ENCODE results near the gene ATXN7. TPM values are rescaled to one million over a fixed set of nuclear protein-coding genes. Genes with fewer than 3 reads are reported as not detected.

Gene ATXN7
- total RNA-seq, 3 donors from 2014 or later, result 37.4 to 56.2 (median 47.9) TPM

DNA sequence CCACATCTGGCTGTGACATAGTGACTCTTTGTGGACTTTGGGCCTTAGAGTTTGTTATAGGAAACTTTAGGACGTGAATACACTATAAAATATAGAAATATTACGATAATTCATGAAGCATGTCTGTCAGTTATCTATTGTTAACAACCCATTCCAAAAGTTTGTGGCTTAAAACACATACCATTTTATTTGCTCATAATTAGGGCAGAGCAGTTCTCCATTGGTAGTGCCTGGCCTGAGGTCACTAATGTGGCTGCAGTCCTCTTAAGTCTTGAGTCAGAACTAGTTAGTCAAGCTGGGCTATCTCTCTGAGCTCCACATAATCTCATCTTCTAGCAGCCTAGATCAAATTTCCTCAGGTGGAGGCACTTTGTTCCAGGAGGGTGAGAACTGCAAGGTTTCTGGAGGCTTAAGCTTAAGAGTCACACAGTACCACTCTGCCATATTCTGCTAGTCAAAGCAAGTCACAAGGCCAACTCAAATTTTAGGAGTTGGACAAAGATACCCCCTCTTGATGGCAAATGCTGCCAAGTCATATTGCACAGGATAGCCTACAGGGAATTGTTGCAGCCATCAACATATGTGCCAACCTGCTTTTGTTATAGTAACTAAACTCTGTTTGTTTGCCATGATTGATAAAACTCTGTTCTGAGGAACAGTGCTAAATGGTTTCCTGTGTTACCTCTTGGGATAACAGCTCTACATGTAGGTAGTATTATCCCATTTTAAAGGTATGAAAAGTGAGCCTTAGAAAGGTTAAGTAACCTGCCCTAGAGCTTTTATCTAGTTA lies 8.7 kb downstream of the ATXN7 start:
- intact Hi-C loops (cut with DNase I; ENCODE audit: low total_unique reads), result no loop called here
- no peaks in the 10 kb centered on the region for H3K36me3 ChIP-seq
- H3K27ac ChIP-seq, result no peak overlapping the region
- no peaks in the 10 kb centered on the region for H3K27me3 ChIP-seq
- no peaks in the 10 kb centered on the region for H3K9me3 ChIP-seq
- no peak for TF ChIP-seq POLR2A (IDR thresholded peaks at IDR 0.05)
- no peak for TF ChIP-seq POLR2AphosphoS5 (IDR thresholded peaks at IDR 0.05)
- TF ChIP-seq, protein P1, sequence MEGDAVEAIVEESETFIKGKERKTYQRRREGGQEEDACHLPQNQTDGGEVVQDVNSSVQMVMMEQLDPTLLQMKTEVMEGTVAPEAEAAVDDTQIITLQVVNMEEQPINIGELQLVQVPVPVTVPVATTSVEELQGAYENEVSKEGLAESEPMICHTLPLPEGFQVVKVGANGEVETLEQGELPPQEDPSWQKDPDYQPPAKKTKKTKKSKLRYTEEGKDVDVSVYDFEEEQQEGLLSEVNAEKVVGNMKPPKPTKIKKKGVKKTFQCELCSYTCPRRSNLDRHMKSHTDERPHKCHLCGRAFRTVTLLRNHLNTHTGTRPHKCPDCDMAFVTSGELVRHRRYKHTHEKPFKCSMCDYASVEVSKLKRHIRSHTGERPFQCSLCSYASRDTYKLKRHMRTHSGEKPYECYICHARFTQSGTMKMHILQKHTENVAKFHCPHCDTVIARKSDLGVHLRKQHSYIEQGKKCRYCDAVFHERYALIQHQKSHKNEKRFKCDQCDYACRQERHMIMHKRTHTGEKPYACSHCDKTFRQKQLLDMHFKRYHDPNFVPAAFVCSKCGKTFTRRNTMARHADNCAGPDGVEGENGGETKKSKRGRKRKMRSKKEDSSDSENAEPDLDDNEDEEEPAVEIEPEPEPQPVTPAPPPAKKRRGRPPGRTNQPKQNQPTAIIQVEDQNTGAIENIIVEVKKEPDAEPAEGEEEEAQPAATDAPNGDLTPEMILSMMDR (IDR thresholded peaks at IDR 0.05), result no peak
- H3K4me1 ChIP-seq, result no peaks in the 10 kb centered on the region
- DNase-seq (ENCODE audit: low spot score in 2 of 2), result no peak
- no peak overlapping the region for H3K4me3 ChIP-seq

DNA sequence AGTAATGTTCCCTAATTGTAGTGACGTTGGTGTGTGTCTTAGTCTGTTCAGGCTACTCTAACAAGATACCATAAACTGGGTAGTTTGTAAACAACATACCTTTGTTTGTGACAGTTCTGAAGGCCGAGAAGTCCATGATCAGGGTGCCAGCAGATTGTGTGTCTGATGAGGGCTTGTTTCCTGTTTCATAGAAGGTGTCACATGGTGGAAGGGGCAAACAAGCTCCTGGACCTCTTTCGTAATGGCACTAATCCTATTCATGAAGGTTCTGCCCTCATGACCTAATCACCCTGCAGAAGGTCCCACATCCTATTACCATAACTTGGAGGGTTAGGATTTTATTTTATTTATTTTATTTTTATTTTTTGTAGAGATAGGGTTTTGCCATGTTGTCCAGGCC lies 11.1 kb downstream of the ATXN7 start:
- H3K36me3 ChIP-seq, result no peaks in the 10 kb centered on the region
- H3K4me1 ChIP-seq, result no peaks in the 10 kb centered on the region

DNA sequence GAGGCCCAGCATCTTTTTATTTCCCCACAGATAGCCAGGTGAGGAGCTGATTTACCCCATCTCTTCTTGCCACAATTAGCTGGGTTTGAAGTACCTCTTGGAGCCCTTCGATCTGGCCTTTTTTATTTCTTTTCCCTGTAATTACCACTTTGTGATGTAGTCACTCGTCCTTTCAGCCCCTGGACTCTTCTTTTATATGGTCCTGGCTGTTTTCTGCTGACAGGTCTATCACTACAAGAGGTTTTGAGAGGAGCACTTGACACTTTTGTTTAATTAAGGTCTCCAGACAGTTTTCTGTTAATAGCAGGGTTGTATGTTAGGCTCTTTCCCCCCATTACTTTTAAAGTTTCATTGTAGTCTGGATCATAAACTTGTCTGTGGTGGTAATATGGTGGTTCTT lies 11.8 kb downstream of the ATXN7 start:
- Histone ChIP-seq H3K4me1 (no peaks in the 10 kb centered on the region), H3K9me3 (no peaks in the 10 kb centered on the region), H3K27me3 (no peaks in the 10 kb centered on the region), H3K27ac (no peak overlapping the region), H3K36me3 (no peaks in the 10 kb centered on the region), H3K4me3 (no peak overlapping the region)
- TF ChIP-seq POLR2A (IDR thresholded peaks at IDR 0.05) (no peak), POLR2AphosphoS5 (IDR thresholded peaks at IDR 0.05) (no peak)
- TF ChIP-seq, protein P1 (IDR thresholded peaks at IDR 0.05), result no peak
- DNase-seq (ENCODE audit: low spot score in 2 of 2), result no peak
- intact Hi-C loops (cut with DNase I; ENCODE audit: low total_unique reads), result no loop called here

More for the DNA sequence above, 11.1 kb downstream of the ATXN7 start:
- H3K27me3 ChIP-seq, result no peaks in the 10 kb centered on the region
- no peak for DNase-seq (ENCODE audit: low spot score in 2 of 2)
- H3K27ac ChIP-seq, result no peak overlapping the region
- intact Hi-C loops (cut with DNase I; ENCODE audit: low total_unique reads), result no loop called here
- no peak overlapping the region for H3K4me3 ChIP-seq
- TF ChIP-seq POLR2AphosphoS5 (IDR thresholded peaks at IDR 0.05) (no peak), POLR2A (IDR thresholded peaks at IDR 0.05) (no peak)
- TF ChIP-seq, protein P1 (IDR thresholded peaks at IDR 0.05), result no peak
- no peaks in the 10 kb centered on the region for H3K9me3 ChIP-seq

DNA sequence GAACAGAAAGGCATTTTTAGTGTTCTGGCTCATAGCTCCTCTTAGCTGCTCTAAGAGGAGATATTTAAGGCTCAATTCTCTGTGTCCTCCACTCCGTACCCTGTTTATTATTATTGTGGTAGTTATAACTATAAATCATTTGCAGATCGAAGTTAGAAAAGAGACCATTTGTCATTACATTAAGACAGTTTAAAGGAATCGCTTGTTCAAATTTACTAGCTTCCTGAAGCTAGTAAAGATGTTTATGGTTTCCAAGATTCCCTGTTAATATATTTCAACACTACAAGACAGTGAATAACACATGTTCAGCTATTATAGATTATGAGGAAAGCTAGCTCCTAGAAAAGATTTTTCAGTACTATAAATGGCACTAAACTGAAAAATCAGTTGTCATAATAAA lies 12.6 kb downstream of the ATXN7 start:
- TF ChIP-seq POLR2A (IDR thresholded peaks at IDR 0.05) (no peak), POLR2AphosphoS5 (IDR thresholded peaks at IDR 0.05) (no peak)
- TF ChIP-seq, protein P1 (IDR thresholded peaks at IDR 0.05), result no peak
- no peak for DNase-seq (ENCODE audit: low spot score in 2 of 2)
- H3K36me3 ChIP-seq, result no peaks in the 10 kb centered on the region
- H3K27me3 ChIP-seq, result no peaks in the 10 kb centered on the region
- intact Hi-C loops (cut with DNase I; ENCODE audit: low total_unique reads), result no loop called here
- H3K4me1 ChIP-seq, result no peaks in the 10 kb centered on the region
- H3K27ac ChIP-seq, result no peak overlapping the region
- H3K9me3 ChIP-seq, result no peaks in the 10 kb centered on the region
- no peak overlapping the region for H3K4me3 ChIP-seq

DNA sequence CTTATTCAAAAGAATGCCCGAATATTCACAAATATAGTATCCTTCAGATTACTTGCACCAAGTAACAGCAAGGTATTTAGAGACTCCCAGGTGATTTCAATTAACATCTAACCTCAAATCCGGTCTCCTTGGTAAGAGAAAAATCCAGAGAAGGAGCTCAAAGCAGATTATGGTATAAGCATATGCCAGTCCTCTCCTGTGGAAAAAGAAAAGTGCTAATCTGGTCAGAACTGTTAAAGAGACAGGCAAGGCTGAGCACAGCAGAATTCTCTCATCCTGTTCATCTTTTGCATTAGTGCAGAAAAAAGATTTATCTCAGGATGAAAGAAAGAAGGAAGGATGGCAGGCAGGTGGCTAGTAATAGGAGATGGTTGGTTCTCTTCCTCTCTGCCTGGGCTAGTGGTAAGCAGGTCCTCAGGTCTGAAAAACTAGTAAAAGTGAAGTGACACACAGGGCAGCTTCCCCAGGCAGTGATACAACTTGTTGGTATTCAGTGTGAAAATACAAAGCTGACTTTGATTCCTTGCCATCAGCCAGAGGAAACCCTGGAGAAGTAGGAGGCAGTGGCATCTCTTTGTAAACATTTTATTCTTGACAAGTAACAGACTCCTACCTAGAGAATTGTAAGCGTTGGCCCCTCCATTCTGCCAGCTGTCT lies 14.2 kb downstream of the ATXN7 start:
- no peak for TF ChIP-seq POLR2AphosphoS5 (IDR thresholded peaks at IDR 0.05)
- no peak for TF ChIP-seq POLR2A (IDR thresholded peaks at IDR 0.05)
- TF ChIP-seq, protein P1 (IDR thresholded peaks at IDR 0.05), result no peak
- H3K36me3 ChIP-seq, result no peaks in the 10 kb centered on the region
- H3K9me3 ChIP-seq, result no peaks in the 10 kb centered on the region
- DNase-seq (ENCODE audit: low spot score in 2 of 2), result no peak
- no peaks in the 10 kb centered on the region for H3K4me1 ChIP-seq
- intact Hi-C loops (cut with DNase I; ENCODE audit: low total_unique reads), result no loop called here
- H3K27me3 ChIP-seq, result no peaks in the 10 kb centered on the region
- no peak overlapping the region for H3K27ac ChIP-seq
- no peak overlapping the region for H3K4me3 ChIP-seq

All from breast epithelium (tissue), 4 donors.